Smooth muscle cell (in vitro differentiated cells): Measurements from ENCODE around the gene DEDD2. TPM values are rescaled to one million over a fixed set of nuclear protein-coding genes. Genes with fewer than 3 reads are reported as not detected.

Experiments used
- DNase-seq: peaks from one replicate; lab custom pipeline; 2025; ENCODE audit not compliant: unreplicated experiment; lab: John Stamatoyannopoulos, UW
- H2AFZ ChIP-seq: fragments of 200-600 bp; sonication (generic); 2 replicates; pipeline ENCODE4 v1.6.0; 2016; ENCODE audit warnings: antibody characterized with exemption, low read depth, mild to moderate bottlenecking
- H3F3A ChIP-seq: fragments of 200-600 bp; sonication (generic); 2 replicates; pipeline ENCODE4 v1.6.0; 2017; ENCODE audit warnings: antibody characterized with exemption, low read depth
- H3K27ac ChIP-seq: fragments of 200-600 bp; sonication (generic); 2 replicates; pipeline ENCODE4 v1.5.1; 2016; ENCODE audit warnings: low read depth, mild to moderate bottlenecking
- H3K27me3 ChIP-seq: fragments of 200-600 bp; sonication (generic); 2 replicates; pipeline ENCODE4 v1.6.1; 2016; ENCODE audit warnings: low read depth, mild to moderate bottlenecking
- H3K36me3 ChIP-seq: fragments of 200-600 bp; sonication (generic); 2 replicates; pipeline ENCODE4 v1.5.1; 2016; ENCODE audit warnings: low read depth
- H3K4me1 ChIP-seq: fragments of 200-600 bp; sonication (generic); 2 replicates; pipeline ENCODE4 v1.5.1; 2016; ENCODE audit warnings: low read depth
- H3K4me2 ChIP-seq: fragments of 200-600 bp; sonication (generic); 2 replicates; pipeline ENCODE4 v1.6.0; 2016; ENCODE audit warnings: mild to moderate bottlenecking
- H3K4me3 ChIP-seq: fragments of 200-600 bp; sonication (generic); 2 replicates; pipeline ENCODE4 v1.5.1; 2016; ENCODE audit warnings: mild to moderate bottlenecking
- H3K79me2 ChIP-seq: fragments of 200-600 bp; sonication (generic); 2 replicates; pipeline ENCODE4 v1.6.0; 2016; ENCODE audit warnings: low read depth, mild to moderate bottlenecking
- H3K9ac ChIP-seq: fragments of 200-600 bp; sonication (generic); 2 replicates; pipeline ENCODE4 v1.6.0; 2016; ENCODE audit warnings: low read depth
- H3K9me3 ChIP-seq: fragments of 200-600 bp; sonication (generic); replicated peaks from 2 replicates; pipeline ENCODE4 v1.5.1; 2016; ENCODE audit warnings: low read depth
- H4K20me1 ChIP-seq: fragments of 200-600 bp; sonication (generic); 2 replicates; pipeline ENCODE4 v1.6.0; 2016; ENCODE audit warnings: low read depth
- WGBS: methylation state at CpG from one replicate; pipeline ENCODE4 v1.1.7; 2016; ENCODE audit warnings: low lambda C conversion rate; 5-methylcytosine and 5-hydroxymethylcytosine counted together
- polyA plus RNA-seq: library from polyadenylated mRNA; unstranded; fragments of >200 nt; fragmentation: Nextera tagmentation; extraction: Ambion mirVana; gene quantifications from 2 replicates; pipeline ENCODE4 v1.2.1, GENCODE V29; 2016
- total RNA-seq: library from RNA; depleted of rRNA; stranded (reverse); fragments of >200 nt; gene quantifications from 2 replicates; pipeline ENCODE4 v1.2.3, GENCODE V29; 2014
- TF ChIP-seq, protein P1 (sequence below): fragments of 200-600 bp; sonication (generic); IDR thresholded peaks from 2 replicates; pipeline ENCODE4 v1.5.1; 2017; ENCODE audit warnings: borderline replicate concordance, mild to moderate bottlenecking, antibody characterized with exemption; ENCODE audit not compliant: insufficient read depth, poor library complexity, severe bottlenecking

The DEDD2 gene
- total and polyA plus RNA-seq, 2 experiments from 2014 or later: 22.4 to 35.4 TPM

DNA sequence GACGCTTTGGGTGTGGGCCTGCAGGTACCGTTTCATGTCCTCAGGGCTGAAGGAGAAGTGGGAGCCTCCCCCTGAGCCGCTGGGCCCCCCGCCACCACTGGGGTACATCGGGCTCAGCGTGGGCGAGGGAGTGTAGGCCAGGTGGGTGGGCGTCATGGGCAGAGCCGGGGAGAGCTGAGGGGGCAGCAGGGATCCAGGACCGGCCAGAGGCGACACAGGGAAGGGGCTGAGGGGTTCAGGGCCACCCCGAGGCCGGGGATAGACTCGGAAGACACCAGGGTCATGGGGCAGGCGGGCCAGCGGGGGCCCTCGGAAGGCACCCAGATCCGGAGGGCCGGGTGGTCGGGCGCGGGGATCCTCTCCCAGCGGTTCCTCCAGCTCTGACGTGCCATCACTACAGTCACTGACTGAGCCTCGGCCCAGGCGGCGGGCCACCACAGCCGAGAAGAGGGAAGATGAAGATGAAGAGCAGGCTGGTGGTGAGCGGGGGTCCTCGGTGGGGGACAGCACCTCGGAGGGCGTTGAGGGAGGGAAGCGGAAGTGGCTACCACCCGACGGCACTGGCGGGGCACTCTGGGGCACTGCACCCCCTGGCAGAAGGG, 31.8 kb upstream of the DEDD2 start:
- Histone ChIP-seq H3K9me3 (no peaks in the 10 kb centered on the region), H3K27ac (no peak overlapping the region), H3F3A (peaks cover 28% of the 10 kb centered on the region), H3K79me2 (peaks cover 55% of the 10 kb centered on the region), H2AFZ (no peak overlapping the region), H3K4me3 (no peak overlapping the region), H3K4me1 (peaks cover 17% of the 10 kb centered on the region), H4K20me1 (peaks cover 78% of the 10 kb centered on the region), H3K4me2 (no peak overlapping the region), H3K9ac (no peak overlapping the region), H3K36me3 (no peaks in the 10 kb centered on the region), H3K27me3 (no peaks in the 10 kb centered on the region)
- 97% methylated on average over 35 of the region's 36 CpGs for WGBS
- TF ChIP-seq, protein P1, sequence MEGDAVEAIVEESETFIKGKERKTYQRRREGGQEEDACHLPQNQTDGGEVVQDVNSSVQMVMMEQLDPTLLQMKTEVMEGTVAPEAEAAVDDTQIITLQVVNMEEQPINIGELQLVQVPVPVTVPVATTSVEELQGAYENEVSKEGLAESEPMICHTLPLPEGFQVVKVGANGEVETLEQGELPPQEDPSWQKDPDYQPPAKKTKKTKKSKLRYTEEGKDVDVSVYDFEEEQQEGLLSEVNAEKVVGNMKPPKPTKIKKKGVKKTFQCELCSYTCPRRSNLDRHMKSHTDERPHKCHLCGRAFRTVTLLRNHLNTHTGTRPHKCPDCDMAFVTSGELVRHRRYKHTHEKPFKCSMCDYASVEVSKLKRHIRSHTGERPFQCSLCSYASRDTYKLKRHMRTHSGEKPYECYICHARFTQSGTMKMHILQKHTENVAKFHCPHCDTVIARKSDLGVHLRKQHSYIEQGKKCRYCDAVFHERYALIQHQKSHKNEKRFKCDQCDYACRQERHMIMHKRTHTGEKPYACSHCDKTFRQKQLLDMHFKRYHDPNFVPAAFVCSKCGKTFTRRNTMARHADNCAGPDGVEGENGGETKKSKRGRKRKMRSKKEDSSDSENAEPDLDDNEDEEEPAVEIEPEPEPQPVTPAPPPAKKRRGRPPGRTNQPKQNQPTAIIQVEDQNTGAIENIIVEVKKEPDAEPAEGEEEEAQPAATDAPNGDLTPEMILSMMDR: no peak
- no peak for DNase-seq

DNA sequence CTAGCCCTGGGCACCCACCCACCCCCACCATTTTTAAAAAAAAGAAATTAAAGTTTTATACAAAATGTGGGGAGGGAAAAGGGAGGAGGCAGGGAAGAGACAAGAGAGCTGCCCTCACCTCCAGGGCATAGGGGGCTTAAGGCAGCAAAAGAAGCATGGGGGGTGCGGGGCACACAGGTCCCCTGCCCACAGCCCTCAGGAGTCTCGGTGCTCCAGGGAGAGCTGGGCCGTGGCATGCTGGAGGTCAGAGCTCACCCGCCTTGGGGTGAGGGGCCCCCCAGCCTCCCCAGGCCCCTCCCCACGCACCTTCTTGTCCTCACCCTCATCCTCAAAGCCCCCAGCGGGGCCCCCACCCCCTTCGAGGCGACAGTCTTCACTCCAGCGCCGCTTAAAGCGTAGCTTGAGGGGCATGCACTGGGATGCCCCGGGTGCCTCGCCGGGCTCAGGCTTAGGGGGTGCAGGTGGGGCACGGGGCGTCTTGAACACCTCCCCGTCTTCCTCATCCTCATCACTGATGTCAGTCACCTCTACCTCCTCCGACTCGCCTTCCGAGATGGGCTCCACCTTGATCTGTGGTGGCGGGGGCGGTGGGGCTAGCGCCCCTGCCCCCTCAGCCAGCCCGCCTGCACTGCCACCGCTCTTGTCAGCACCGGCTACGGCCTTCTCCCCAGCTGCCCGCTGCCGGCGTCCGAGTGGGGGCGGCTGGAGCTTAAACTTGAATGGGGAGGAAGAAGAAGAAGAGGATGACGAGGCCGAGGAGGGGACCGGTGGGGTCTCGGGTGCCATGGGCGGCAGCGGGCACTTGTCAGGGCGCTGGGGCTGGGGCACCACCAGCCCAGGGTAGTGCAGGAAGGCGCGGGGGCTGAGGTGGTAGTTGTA, 31.0 kb upstream of the DEDD2 start:
- Histone ChIP-seq H3K4me3 (no peak overlapping the region), H3K36me3 (no peaks in the 10 kb centered on the region), H3K9me3 (no peaks in the 10 kb centered on the region), H3K4me1 (peaks cover 20% of the 10 kb centered on the region), H3K9ac (no peak overlapping the region), H3F3A (peaks cover 32% of the 10 kb centered on the region), H3K79me2 (peaks cover 47% of the 10 kb centered on the region), H3K4me2 (no peak overlapping the region), H3K27ac (peak overlapping the region; percentile 68), H4K20me1 (peaks cover 77% of the 10 kb centered on the region), H2AFZ (no peak overlapping the region), H3K27me3 (no peaks in the 10 kb centered on the region)
- TF ChIP-seq, protein P1: no peak
- 97% methylated on average over 40 of the region's 41 CpGs for WGBS
- no peak for DNase-seq

DNA sequence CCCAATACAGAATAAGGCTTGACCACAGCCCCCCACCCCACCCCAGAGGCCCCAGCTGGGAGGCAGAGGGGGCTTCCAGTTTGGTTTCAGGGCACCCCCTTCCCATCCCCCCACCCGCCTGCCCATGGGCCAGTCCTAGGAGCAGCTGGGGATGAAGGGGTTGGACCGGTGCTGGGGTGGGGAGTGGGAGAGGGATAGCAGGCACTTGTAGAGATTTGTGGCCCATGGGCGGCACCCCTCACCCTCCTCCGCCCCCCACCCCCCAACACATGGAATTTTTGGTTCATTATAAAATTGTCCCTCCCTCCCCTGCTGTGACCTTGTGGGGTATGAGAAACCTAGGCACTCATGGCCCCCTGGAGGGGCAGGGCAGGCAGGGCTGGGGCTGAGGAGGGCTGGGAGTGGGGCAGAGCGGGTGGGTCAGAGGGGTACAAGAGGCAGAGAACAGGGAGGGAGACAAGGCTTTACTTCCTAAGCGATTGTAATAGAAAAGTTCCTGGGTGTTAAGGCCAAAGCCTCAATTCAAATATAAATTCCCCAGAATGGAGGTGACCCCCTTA, 30.2 kb upstream of the DEDD2 start:
- DNase-seq: no peak
- Histone ChIP-seq H3K36me3 (no peaks in the 10 kb centered on the region), H4K20me1 (peaks cover 70% of the 10 kb centered on the region), H3K79me2 (peaks cover 39% of the 10 kb centered on the region), H3K4me3 (no peak overlapping the region), H3K27me3 (no peaks in the 10 kb centered on the region), H3K27ac (peak overlapping the region; percentile 68), H3K9me3 (no peaks in the 10 kb centered on the region), H3K9ac (no peak overlapping the region), H3K4me2 (no peak overlapping the region), H2AFZ (no peak overlapping the region), H3F3A (peaks cover 32% of the 10 kb centered on the region), H3K4me1 (peaks cover 18% of the 10 kb centered on the region)
- 96% methylated on average over 3 of the region's 6 CpGs for WGBS
- TF ChIP-seq, protein P1: no peak
